ENCODE results near the gene TTYH1. TPM values are rescaled to one million over a fixed set of nuclear protein-coding genes. Genes with fewer than 3 reads are reported as not detected.

Gene TTYH1
- total RNA-seq, 1 donor from 2014 or later, result 0.21 TPM

GRCh38 chr19:54470276-54470887 is 55.1 kb downstream of the TTYH1 start:
- Mint-ChIP-seq H3K4me3 (no peak overlapping the region), H3K36me3 (ENCODE audit: low read depth) (no peaks in the 10 kb centered on the region), H3K27ac (no peak overlapping the region), H3K4me1 (peaks cover 12% of the 10 kb centered on the region), H3K27me3 (peaks cover 49% of the 10 kb centered on the region), H3K9me3 (no peaks in the 10 kb centered on the region)
- intact Hi-C loops (cut with micrococcal nuclease), result no loop called here
- no peak for DNase-seq

- peaks cover 45% of the 10 kb centered on the region for H3K27me3 Mint-ChIP-seq
- DNase-seq, result no peak
- H3K4me1 Mint-ChIP-seq, result peaks cover 9% of the 10 kb centered on the region
- peak overlapping the region; percentile 48 for H3K4me3 Mint-ChIP-seq
- intact Hi-C loops (cut with micrococcal nuclease), result no loop called here
- no peaks in the 10 kb centered on the region for H3K36me3 Mint-ChIP-seq (ENCODE audit: low read depth)
- no peaks in the 10 kb centered on the region for H3K9me3 Mint-ChIP-seq
- peak overlapping the region; percentile 34 for H3K27ac Mint-ChIP-seq
Observed at GRCh38 chr19:54470991-54471782, 55.9 kb downstream of the TTYH1 start.

GRCh38 chr19:54473071-54473891 is 58.0 kb downstream of the TTYH1 start, which contains the start of gene CDC42EP5:
Gene CDC42EP5 (minus strand): TSS chr19:54473296. CDS start chr19:54465547, 7,749 bp downstream.
- Mint-ChIP-seq H3K4me3 (peak within 1 kb of the TSS; percentile 7), H3K4me1 (peaks cover 9% of the 10 kb centered on the region), H3K27me3 (peaks cover 46% of the 10 kb centered on the region), H3K27ac (peak within 1 kb of the TSS; percentile 55), H3K9me3 (no peaks in the 10 kb centered on the region), H3K36me3 (ENCODE audit: low read depth) (no peaks in the 10 kb centered on the region)
- intact Hi-C loops (cut with micrococcal nuclease), result no loop called here
- no peak for DNase-seq

- DNase-seq, result no peak
- Mint-ChIP-seq H3K4me3 (no peak overlapping the region), H3K36me3 (ENCODE audit: low read depth) (no peaks in the 10 kb centered on the region), H3K4me1 (peaks cover 9% of the 10 kb centered on the region), H3K27me3 (peaks cover 43% of the 10 kb centered on the region), H3K9me3 (no peaks in the 10 kb centered on the region), H3K27ac (no peak overlapping the region)
- intact Hi-C loops (cut with micrococcal nuclease), result no loop called here
Observed at GRCh38 chr19:54473892-54474372, 58.7 kb downstream of the TTYH1 start.

- no peaks in the 10 kb centered on the region for H3K36me3 Mint-ChIP-seq (ENCODE audit: low read depth)
- peaks cover 30% of the 10 kb centered on the region for H3K27me3 Mint-ChIP-seq
- DNase-seq, result no peak
- H3K27ac Mint-ChIP-seq, result no peak overlapping the region
- intact Hi-C loops (cut with micrococcal nuclease), result no loop called here
- no peak overlapping the region for H3K4me3 Mint-ChIP-seq
- peaks cover 8% of the 10 kb centered on the region for H3K4me1 Mint-ChIP-seq
- H3K9me3 Mint-ChIP-seq, result no peaks in the 10 kb centered on the region
Observed at GRCh38 chr19:54475706-54476105, 60.4 kb downstream of the TTYH1 start.

- Mint-ChIP-seq H3K27ac (no peak overlapping the region), H3K4me1 (peaks cover 9% of the 10 kb centered on the region), H3K27me3 (peaks cover 28% of the 10 kb centered on the region), H3K9me3 (no peaks in the 10 kb centered on the region), H3K36me3 (ENCODE audit: low read depth) (no peaks in the 10 kb centered on the region), H3K4me3 (no peak overlapping the region)
- intact Hi-C loops (cut with micrococcal nuclease), result no loop called here
- DNase-seq, result no peak
Observed at GRCh38 chr19:54477650-54478049, 62.4 kb downstream of the TTYH1 start.

- Mint-ChIP-seq H3K27me3 (peaks cover 21% of the 10 kb centered on the region), H3K9me3 (no peaks in the 10 kb centered on the region), H3K27ac (no peak overlapping the region), H3K4me3 (no peak overlapping the region), H3K4me1 (peaks cover 6% of the 10 kb centered on the region), H3K36me3 (ENCODE audit: low read depth) (no peaks in the 10 kb centered on the region)
- intact Hi-C loops (cut with micrococcal nuclease), result no loop called here
- DNase-seq, result peak; percentile 82
Observed at GRCh38 chr19:54478677-54479266, 63.5 kb downstream of the TTYH1 start.

- intact Hi-C loops (cut with micrococcal nuclease), result loop anchor here (5.0 kb wide), 1 partner anchor 42 kb away; no protein-coding TSS in a partner anchor
Observed at GRCh38 chr19:54480051-54480450, 64.8 kb downstream of the TTYH1 start.

GRCh38 chr19:54481326-54481930 is 66.2 kb downstream of the TTYH1 start:
- DNase-seq, result peak; percentile 84
- H3K27me3 Mint-ChIP-seq, result peaks cover 24% of the 10 kb centered on the region
- no peak overlapping the region for H3K27ac Mint-ChIP-seq

More at GRCh38 chr19:54480051-54480450, 64.8 kb downstream of the TTYH1 start:
- H3K4me1 Mint-ChIP-seq, result peaks cover 6% of the 10 kb centered on the region
- peaks cover 25% of the 10 kb centered on the region for H3K27me3 Mint-ChIP-seq
- H3K36me3 Mint-ChIP-seq (ENCODE audit: low read depth), result no peaks in the 10 kb centered on the region
- no peaks in the 10 kb centered on the region for H3K9me3 Mint-ChIP-seq
- H3K27ac Mint-ChIP-seq, result no peak overlapping the region
- no peak for DNase-seq
- H3K4me3 Mint-ChIP-seq, result no peak overlapping the region

GRCh38 chr19:54482889-54483288 is 67.6 kb downstream of the TTYH1 start:
- no peak for DNase-seq
- Mint-ChIP-seq H3K9me3 (no peaks in the 10 kb centered on the region), H3K36me3 (ENCODE audit: low read depth) (no peaks in the 10 kb centered on the region), H3K4me1 (peaks cover 8% of the 10 kb centered on the region), H3K4me3 (no peak overlapping the region), H3K27ac (no peak overlapping the region), H3K27me3 (peaks cover 16% of the 10 kb centered on the region)
- intact Hi-C loops (cut with micrococcal nuclease), result loop anchor here (5.0 kb wide), 1 partner anchor 39 kb away; no protein-coding TSS in a partner anchor

More at GRCh38 chr19:54481326-54481930, 66.2 kb downstream of the TTYH1 start:
- intact Hi-C loops (cut with micrococcal nuclease), result loop anchor here (1.0 to 5.0 kb wide), 2 partner anchors 41 to 195 kb away; no protein-coding TSS in a partner anchor
- no peaks in the 10 kb centered on the region for H3K36me3 Mint-ChIP-seq (ENCODE audit: low read depth)
- H3K9me3 Mint-ChIP-seq, result no peaks in the 10 kb centered on the region
- peaks cover 8% of the 10 kb centered on the region for H3K4me1 Mint-ChIP-seq
- H3K4me3 Mint-ChIP-seq, result no peak overlapping the region

GRCh38 chr19:54484451-54484850 is 69.2 kb downstream of the TTYH1 start:
- no peaks in the 10 kb centered on the region for H3K9me3 Mint-ChIP-seq
- peaks cover 17% of the 10 kb centered on the region for H3K27me3 Mint-ChIP-seq
- intact Hi-C loops (cut with micrococcal nuclease), result loop anchor here (5.0 kb wide), 1 partner anchor 38 kb away; no protein-coding TSS in a partner anchor
- DNase-seq, result no peak
- no peaks in the 10 kb centered on the region for H3K36me3 Mint-ChIP-seq (ENCODE audit: low read depth)
- peaks cover 8% of the 10 kb centered on the region for H3K4me1 Mint-ChIP-seq
- H3K4me3 Mint-ChIP-seq, result no peak overlapping the region
- no peak overlapping the region for H3K27ac Mint-ChIP-seq

- no peak for DNase-seq
- Mint-ChIP-seq H3K4me3 (no peak overlapping the region), H3K9me3 (no peaks in the 10 kb centered on the region), H3K27me3 (peaks cover 21% of the 10 kb centered on the region), H3K27ac (no peak overlapping the region), H3K36me3 (ENCODE audit: low read depth) (no peaks in the 10 kb centered on the region), H3K4me1 (peaks cover 8% of the 10 kb centered on the region)
- intact Hi-C loops (cut with micrococcal nuclease), result no loop called here
Observed at GRCh38 chr19:54485851-54486250, 70.6 kb downstream of the TTYH1 start.
